Tibial nerve (tissue), 4 donors: ENCODE results near the gene ANKMY1.

Source experiments
- CTCF ChIP-seq, 5 experiments: fragments of 200-600 bp in 3 of 5; fragments of 450-650 bp in 2 of 5; sonication (generic) in 3 of 5; IDR thresholded peaks; one replicate each; pipeline ENCODE4 v1.5.1; 2016 to 2019; ENCODE audit warnings: antibody characterized with exemption in 5 of 5, mild to moderate bottlenecking in 3 of 5, moderate library complexity in 2 of 5
- EP300 ChIP-seq, 2 donors: sonication (generic); formaldehyde crosslinking; IDR thresholded peaks; one replicate each; pipeline ENCODE4 v1.6.1; 2017; ENCODE audit warnings: antibody characterized with exemption in 2 of 2, mild to moderate bottlenecking in 1 of 2
- POLR2A ChIP-seq, 2 donors: fragments of 450-650 bp; IDR thresholded peaks; one replicate each; pipeline ENCODE4 v1.6.1; 2017; ENCODE audit warnings: antibody characterized with exemption in 2 of 2, mild to moderate bottlenecking in 2 of 2, moderate library complexity in 2 of 2

GRCh38 chr2:240581811-240582210 lies 24.0 kb upstream of the ANKMY1 start:
- TF ChIP-seq CTCF (IDR thresholded peaks at IDR 0.05) (no peak), POLR2A (IDR thresholded peaks at IDR 0.05) (no peak), EP300 (IDR thresholded peaks at IDR 0.05) (no peak)
